Stimulated activated CD8-positive, alpha-beta memory T cell treated with anti-CD3 and anti-CD28 coated beads, Interleukin-7, amount 100 ng/mL, for 4 hours (primary cell): ENCODE measurements around the gene FOXN1.
"Not testable (repeated sequence)": the region's sequence is repeated elsewhere in the genome, so short reads cannot be mapped to it uniquely, and the experiment has no call there.

Source experiments
- DNase-seq, 2 donors: peaks; one replicate each; pipeline ENCODE4 v3.0.0-alpha.2; 2020; ENCODE audit warnings: low read depth in 2 of 2

FOXN1 gene, protein sequence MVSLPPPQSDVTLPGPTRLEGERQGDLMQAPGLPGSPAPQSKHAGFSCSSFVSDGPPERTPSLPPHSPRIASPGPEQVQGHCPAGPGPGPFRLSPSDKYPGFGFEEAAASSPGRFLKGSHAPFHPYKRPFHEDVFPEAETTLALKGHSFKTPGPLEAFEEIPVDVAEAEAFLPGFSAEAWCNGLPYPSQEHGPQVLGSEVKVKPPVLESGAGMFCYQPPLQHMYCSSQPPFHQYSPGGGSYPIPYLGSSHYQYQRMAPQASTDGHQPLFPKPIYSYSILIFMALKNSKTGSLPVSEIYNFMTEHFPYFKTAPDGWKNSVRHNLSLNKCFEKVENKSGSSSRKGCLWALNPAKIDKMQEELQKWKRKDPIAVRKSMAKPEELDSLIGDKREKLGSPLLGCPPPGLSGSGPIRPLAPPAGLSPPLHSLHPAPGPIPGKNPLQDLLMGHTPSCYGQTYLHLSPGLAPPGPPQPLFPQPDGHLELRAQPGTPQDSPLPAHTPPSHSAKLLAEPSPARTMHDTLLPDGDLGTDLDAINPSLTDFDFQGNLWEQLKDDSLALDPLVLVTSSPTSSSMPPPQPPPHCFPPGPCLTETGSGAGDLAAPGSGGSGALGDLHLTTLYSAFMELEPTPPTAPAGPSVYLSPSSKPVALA

DNA sequence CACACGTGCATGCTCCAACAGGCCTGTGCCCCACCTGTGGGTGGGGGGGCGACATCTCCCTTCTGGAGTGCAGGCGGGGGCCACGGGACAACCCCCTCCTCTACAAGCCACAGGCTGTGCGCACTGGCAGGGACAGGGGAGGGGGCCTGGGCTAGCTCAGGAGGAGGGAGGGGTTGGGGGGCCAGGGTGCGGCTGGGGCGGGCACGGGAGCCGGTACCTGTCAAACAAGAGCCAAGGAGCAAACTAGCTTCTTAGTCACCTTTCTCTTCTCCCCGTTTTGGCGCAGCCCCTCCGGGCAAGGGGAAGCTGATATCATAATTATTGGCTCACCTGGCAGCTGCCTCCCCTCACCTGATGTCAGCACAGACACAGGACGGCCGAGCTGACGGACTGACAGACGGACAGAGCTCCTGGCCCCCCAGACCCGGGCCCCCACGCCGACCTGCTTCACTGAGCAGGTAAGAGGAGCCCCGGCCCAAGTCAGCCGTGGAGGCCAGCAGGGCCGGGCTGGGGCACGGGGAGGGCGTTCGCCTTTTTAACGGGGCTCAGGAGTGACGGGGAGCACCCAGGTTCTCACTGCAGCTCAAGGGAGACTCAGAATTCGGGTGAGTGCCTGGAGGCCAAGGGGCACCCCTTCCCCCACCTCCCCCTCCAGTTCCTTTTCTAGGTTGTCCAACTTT lies at the start of gene FOXN1:
TSS of gene FOXN1 (plus strand) at position 363 of the 680 bp plus-strand sequence. CDS start 17,622 bp downstream, outside the sequence.
- DNase-seq: no peak

DNA sequence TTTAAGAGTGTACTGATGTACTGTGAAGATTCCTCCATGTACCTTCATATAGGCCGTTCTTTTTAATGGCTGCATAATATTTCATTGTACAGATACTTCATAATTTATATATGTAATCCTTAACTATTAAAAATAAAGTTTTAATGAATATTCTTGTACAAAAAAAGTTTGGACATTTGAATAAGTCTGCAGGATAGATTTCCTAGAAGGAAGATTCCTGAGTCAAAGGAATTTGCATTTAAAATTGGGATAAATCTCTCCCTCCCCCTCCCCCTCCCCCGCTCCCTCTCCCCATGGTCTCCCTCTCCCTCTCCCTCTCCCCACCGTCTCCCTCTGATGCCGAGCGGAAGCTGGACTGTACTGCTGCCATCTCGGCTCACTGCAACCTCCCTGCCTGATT lies 48.3 kb upstream of the FOXN1 start:
- no peak for DNase-seq

DNA sequence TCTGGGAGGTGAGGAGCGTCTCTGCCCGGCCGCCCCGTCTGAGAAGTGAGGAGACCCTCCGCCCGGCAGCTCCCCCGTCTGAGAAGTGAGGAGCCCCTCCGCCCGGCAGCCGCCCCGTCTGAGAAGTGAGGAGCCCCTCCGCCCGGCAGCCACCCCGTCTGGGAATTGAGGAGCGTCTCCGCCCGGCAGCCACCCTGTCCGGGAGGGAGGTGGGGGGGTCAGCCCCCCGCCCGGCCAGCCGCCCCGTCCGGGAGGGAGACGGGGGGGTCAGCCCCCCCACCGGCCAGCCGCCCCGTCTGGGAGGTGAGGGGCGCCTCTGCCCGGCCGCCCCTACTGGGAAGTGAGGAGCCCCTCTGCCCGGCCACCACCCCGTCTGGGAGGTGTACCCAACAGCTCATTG lies 47.3 kb upstream of the FOXN1 start:
- DNase-seq: not testable (repeated sequence)

DNA sequence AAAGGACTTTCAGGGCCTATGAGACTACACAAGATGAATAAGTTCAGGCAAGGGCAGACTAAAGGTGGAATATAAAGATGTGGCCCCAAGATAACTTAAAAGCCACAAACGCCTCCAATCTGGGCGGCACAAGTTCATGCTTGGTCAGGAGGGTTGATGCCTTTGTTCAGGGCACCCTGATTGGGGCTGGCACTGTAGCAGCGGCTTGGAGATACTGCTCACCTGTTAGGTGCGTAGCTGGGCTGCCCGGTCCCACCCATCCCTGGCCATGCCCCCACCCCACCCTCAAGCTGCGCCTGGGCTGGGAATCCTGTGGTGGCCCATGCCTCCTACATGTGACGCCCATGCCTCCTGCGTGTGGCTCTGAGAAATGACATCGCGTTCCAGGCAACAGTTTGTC lies 45.2 kb upstream of the FOXN1 start:
- DNase-seq: no peak

DNA sequence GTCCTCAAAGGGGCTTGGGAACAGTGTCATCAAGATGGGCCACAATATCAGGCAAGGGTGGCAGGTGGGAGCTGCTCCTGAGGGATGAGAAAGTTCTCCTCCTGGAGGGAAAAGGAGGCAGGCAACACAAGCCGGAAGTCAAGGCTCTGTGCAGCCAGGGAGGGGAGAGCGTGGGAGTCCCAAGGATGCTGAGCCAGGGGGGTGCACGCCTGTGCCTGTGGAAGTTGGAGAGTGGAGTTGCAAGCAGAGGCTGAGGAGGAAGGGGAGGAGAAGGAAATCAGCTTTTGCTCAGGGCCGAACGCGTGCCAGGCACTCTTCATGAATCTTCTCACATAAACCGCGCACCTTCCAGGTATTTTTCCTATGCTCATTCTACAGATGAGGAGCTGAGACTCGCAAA lies 40.1 kb upstream of the FOXN1 start:
- no peak for DNase-seq

DNA sequence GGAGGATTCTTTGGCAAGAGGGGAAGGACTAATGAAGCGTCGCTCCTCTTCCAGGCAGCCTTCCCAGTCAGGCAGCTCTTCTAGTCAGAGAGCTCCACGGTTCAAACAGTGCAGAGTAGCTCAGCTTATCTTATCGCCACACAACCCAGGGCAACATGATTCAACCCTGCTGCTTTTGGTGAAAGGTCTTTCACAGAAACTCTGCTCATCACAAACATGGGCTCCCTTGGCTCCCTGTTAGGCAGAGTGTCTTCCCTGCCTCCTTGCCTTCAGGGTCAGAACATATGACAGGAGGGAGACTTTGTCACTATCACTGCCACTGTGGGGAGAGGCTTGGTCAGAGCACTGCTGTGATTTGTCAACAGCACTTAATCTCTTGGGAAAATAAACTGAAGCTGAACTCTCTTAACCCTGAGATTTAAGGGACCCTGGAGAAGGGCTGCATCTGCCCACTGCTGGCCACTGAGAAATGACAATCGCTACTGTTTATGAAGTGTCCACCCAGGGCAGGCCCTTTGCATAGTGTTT lies 39.6 kb upstream of the FOXN1 start:
- DNase-seq: no peak

DNA sequence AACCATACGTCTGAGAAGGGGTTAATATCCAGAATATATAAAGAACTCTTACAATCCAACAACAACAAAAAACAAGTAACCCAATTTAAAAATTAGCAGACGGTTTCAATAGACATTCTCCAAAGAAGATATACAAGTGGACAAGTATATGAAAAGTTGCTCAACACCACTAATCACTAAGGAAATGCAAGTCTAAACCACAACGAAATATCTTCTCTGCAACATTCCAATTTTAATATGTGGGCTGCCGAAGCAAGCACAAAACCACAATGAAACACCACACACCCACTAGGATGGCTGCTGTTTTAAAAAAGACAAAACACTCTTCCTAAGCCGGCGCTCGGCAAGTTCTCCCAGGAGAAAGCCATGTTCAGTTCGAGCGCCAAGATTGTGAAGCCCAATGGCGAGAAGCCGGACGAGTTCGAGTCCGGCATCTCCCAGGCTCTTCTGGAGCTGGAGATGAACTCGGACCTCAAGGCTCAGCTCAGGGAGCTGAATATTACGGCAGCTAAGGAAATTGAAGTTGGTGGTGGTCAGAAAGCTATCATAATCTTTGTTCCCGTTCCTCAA lies 38.6 kb upstream of the FOXN1 start:
- DNase-seq: no peak

DNA sequence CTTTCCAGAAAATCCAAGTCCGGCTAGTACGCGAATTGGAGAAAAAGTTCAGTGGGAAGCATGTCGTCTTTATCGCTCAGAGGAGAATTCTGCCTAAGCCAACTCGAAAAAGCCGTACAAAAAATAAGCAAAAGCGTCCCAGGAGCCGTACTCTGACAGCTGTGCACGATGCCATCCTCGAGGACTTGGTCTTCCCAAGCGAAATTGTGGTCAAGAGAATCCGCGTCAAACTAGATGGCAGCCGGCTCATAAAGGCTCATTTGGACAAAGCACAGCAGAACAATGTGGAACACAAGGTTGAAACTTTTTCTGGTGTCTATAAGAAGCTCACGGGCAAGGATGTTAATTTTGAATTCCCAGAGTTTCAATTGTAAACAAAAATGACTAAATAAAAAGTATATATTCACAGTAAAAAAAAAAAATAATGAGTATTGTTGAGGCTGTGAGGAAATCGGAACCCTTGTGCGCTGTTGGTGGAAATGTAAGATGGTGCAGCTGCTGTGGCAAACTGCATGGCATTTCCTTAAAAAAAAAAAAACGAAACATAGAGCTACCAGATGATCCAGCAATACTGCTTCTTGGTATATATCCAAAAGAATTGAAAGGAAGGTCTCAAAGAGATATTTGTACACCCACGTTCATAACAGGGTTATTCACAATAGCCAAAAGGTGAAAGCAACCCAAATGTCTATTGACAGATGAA lies 38.0 kb upstream of the FOXN1 start:
- DNase-seq: not testable (repeated sequence)

DNA sequence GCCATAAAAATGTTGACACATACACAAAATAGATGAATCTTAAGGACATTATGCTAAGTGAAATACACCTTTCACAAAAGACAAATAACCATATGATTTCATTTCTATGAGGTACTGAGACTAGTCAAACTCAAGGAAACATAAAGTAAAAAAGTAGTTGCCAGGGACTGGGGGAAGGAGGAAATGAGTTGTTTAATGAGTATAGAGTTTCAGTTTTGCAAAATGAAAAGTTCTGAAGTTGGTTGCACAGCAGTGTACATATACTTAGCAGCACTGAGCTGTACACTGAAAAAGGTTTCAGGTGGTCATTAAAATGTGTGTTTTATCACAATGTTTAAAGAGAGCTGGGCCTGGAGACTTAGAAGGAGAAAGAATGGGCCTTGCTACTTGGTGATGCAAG lies 37.4 kb upstream of the FOXN1 start:
- DNase-seq: no peak

DNA sequence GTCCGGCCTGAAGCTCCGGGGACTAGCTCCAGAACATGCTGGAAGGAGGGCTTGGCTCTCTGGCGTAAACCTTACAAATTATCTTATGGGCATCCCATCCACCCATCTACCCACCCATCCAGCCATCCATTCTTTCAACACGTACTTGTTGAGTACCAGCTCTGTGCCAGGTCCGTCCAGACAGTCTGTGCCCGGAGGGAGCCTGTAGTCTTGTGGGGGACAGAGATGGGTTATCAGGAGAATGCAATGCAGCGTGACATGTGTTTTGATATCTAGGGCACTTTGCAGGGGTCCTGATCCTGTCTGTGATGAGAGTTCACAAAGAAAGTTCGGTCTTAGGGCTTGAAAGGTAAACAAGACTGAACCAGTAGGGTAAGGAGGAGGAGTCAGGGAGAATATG lies 36.8 kb upstream of the FOXN1 start:
- DNase-seq: no peak

DNA sequence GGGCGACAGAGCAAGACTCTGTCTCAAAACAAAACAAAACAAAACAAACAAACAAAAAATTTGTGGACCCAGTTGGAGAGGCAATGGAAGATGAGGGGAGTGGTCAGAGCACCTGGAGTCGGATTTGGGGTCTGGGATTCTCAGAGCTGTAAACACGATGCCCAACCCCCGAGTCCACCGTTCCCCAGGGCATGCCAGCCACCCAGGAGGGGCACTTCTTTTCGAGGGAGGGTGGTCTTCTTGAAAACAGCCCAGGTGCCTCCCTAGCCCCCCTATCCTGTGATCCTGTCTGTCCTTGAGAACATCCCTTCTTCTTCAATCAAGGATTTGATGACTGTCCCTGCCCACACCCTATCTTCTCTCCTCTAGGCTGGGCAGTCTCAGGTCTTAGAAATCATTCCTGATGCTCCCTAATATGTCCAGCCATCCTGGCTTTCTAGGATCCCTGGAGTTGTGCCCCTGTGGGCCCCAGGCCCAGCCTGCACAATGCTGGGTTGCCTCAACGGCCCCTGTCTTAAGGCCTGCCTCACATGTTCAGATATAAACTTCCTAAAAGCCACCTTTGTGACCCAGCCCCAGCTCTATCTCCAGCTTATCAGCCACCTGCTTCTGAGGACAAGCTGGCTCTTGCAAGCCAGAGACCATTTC lies 35.8 kb upstream of the FOXN1 start:
- no peak for DNase-seq

DNA sequence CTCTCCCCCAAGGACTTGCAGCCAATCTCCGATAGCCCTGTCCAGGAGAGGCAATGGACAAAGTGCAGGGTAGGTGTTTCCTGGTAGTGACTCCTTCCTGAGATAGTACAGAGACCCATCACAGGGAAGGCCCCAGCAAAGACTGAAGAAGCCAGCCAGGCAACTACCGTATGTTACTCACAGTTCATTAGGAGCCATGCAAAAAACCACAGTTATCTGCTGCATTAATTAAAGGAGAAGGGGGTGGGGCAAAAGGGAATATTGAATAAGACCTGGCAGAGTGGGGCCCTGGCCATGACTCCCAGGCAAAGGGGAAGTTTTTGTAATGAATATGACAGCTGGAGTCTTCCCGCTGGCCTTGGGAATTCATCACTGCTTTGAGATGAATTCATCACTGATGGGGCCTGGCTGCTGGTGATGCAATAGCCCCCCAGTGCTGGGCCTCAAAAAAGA lies 35.2 kb upstream of the FOXN1 start:
- no peak for DNase-seq

DNA sequence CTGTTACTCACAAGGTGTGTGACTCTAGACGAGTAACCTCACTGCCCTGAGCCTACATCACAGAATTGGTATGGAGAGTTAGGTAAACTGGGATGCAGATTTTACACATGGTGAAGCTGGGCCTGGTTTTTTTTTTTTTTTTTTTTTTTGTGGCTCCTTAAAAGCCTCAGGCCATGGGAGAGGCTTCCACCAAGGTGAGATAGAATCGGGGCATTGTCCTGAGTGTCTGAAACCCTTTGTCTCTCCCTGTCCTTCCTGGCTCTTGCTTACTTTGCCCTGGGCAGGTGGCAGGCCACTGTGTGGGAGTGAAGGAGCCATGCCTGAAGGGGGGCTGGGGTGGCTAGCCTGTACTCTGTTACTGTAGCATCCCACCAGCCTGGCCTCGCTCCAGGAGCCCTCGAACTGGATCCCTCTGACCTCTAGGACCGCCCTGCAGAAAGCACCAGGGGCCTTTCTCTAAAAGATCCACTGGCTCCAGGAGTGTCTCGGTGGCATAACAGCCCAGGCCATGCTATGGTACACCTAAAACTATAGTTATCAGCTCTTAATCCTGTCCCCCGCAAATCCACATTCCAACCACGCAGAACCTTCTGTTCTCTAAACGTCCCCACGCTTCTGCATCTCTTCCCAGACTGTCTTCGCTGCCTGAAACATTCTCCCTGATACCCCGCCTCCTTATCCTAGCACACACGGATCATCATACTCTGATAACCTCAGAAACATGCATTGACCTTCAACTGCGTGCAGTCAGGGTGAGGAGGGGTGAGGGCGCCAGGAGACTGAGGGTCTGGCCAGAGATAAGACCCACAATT lies 34.4 kb upstream of the FOXN1 start:
- DNase-seq: no peak

DNA sequence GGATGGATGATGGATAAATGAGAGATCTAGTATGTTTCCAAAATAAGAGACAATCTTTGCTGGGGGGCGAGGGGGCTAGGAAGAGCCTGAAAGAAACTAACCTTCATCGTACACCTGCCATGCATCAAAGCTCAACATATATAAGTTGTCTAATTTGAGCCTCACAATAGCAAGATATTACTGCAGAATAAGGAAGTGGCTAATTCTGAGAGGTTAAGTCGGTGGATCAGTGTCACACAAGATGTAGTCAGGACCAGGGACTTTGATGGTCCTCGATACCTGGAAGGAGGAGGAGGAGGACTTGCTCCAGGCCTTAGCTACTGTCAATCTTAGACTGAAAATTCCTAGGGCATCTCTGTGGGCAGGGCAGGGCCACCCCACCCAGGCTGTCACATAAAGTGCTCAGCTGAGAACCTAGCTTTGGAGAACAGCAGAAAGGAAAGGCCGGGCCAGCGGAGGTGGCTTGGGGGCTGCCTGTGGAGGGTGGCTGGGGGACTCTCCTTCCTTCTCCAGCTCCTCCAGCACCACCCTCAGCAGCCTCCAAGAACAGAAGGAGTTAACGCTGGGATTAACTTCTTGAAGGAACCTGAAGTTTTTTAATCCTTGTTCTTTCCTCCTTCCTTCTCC lies 33.2 kb upstream of the FOXN1 start:
- no peak for DNase-seq

DNA sequence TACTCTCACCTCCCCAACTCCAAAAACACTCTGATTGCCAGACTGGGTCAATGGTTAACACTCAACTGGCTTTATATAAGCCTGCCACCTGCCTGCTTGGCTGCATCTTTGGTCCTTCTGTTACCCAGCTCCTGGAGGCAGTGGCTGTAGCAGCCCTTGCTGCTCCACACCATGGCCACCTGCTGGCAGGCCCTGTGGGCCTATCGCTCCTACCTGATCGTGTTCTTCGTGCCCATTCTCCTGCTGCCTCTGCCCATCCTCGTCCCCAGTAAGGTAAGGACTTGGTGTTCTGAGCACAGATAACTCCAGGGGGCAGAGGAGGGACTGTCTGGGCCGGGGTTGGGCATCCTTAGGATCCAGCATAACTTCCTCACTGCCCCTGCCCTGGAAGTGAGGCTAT lies 32.6 kb upstream of the FOXN1 start, which contains the start of gene SLC13A2:
TSS of gene SLC13A2 (plus strand) at position 103 of the 400 bp plus-strand sequence. CDS start at position 172, 69 bp downstream.
- no peak for DNase-seq

DNA sequence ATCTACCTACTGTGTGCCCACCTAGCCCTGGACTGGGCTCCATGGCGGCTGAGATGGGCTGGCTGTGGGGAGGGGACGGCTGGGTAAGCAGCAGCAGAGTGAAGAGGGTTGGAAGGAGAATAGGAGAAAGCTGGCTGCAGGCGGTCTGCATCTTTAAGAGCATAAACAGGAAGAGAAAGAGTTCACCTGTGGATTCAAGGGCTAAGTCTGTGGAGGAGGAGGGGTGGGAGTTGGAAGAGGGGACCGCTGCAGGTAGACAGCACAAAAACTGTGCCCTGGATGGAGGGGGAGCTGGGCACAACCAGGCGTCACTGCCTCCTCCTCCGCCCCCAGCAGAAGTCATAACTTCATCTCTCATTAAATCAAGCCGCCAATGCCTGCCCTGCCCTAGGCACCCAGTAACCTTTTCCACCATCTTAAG lies 32.0 kb upstream of the FOXN1 start:
- no peak for DNase-seq

DNA sequence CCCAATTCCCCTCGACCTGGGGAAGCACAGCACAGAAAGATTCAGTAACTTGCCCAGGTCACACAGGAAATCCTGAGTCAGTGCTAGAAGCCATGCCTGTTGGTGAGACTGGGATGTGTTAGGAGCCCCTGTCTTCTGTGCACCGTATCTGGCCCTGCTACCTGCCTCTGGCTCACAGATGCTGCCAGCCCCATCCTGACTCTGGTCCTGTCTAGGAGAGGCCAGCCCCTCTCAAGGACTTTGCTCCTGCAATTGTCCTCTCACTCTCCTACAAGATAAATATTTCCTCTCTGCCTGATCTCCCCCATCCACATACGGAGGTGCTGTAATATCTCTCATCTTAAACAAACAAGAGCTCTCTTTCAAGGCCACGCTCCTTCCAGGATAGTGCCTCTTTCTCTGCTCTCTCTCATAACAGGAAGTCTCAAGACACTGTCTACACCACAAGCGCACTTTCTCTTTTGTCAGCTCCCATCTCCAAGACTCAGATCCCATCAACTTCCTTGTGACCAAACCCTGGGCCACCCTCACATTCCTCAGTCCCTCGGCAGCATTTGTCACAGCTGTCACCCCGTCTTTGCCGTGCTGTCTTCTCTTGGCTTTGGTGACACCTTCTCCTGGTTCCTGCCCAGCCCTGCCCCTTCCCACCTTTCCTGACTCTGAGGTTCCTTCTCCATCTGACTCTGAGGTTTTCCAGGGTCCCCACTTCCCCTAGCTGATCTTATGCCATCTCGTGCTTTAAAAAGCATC lies 30.8 kb upstream of the FOXN1 start:
- DNase-seq: no peak

DNA sequence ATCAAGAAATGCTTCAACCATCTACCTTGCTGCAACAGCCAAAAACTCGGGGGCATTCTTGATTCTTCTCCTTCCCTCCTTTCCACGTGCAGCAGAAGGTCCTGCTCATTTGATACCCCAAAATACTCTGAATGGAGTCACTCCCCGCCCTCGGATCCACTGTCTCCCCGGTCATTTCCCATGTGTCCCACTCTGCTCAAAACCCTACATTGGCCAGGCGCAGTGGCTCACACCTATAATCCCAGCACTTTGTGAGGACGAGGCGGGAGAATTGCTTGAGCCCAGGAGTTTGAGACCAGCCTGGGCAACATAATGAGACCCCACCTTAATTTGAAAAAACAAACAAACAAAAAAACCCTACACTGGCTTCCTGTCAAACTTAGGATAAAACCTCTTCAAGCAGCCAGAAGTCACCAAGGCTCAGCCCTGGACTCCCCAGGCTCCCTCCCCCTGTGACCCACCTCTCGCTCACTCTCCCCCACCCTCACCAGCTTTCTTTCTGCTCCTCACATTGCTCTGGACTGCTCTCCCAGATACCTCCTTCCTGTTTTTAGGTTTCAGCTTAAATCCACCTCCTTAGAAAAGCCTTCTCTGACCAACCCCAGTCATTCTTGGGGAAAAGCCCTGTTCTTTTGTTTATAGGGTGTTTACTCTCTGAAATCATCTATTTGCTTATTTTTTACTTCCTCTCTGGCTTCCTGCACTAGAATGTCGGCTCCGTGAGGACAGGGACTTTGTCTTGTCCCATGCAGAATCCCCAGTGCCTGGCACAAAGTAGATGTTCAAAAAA lies 29.9 kb upstream of the FOXN1 start:
- DNase-seq: no peak
